GM23338 (cell line): ENCODE measurements around the gene CCDC68. TPM values are rescaled to one million over a fixed set of nuclear protein-coding genes. Genes with fewer than 3 reads are reported as not detected.
"Not testable (repeated sequence)": the region's sequence is repeated elsewhere in the genome, so short reads cannot be mapped to it uniquely, and the experiment has no call there.

Source experiments
- ATAC-seq: fragments of 200-7000 bp; cut with Tn5 transposase; 3 replicates; pipeline ENCODE4 v1.9.1; 2020
- DNase-seq: peaks from one replicate; pipeline ENCODE4 v3.0.0-alpha.2; 2015; ENCODE audit warnings: low spot score
- H2AFZ ChIP-seq: fragments of 200-600 bp; sonication (generic); 2 replicates; pipeline ENCODE4 v1.8.0; 2016; ENCODE audit warnings: antibody characterized with exemption, mild to moderate bottlenecking, moderate library complexity
- H3F3A ChIP-seq: fragments of 200-600 bp; sonication (generic); replicated peaks from 2 replicates; pipeline ENCODE4 v1.8.0; 2017; ENCODE audit warnings: antibody characterized with exemption, mixed run types, low read depth
- H3K27ac ChIP-seq: fragments of 200-600 bp; sonication (generic); 2 replicates; pipeline ENCODE4 v1.6.1; 2016; ENCODE audit warnings: low read depth
- H3K27me3 ChIP-seq: fragments of 200-600 bp; sonication (generic); 2 replicates; pipeline ENCODE4 v1.8.0; 2016; ENCODE audit warnings: mild to moderate bottlenecking, mixed run types, moderate library complexity; ENCODE audit not compliant: insufficient read depth
- H3K36me3 ChIP-seq: fragments of 200-600 bp; sonication (generic); 2 replicates; pipeline ENCODE4 v1.8.0; 2016; ENCODE audit warnings: mild to moderate bottlenecking; ENCODE audit not compliant: insufficient read depth
- H3K4me1 ChIP-seq: fragments of 200-600 bp; sonication (generic); 2 replicates; pipeline ENCODE4 v1.8.0; 2016; ENCODE audit warnings: mild to moderate bottlenecking, moderate library complexity; ENCODE audit not compliant: insufficient read depth
- H3K4me2 ChIP-seq: fragments of 200-600 bp; sonication (generic); 2 replicates; pipeline ENCODE4 v1.7.1; 2017; ENCODE audit warnings: mixed run types
- H3K4me3 ChIP-seq: fragments of 200-600 bp; sonication (generic); 2 replicates; pipeline ENCODE4 v1.6.1; 2016; ENCODE audit warnings: mixed run types
- H3K79me2 ChIP-seq: fragments of 200-600 bp; sonication (generic); replicated peaks from 2 replicates; pipeline ENCODE4 v1.8.0; 2017; ENCODE audit warnings: mild to moderate bottlenecking; ENCODE audit not compliant: insufficient read depth
- H3K9me2 ChIP-seq: fragments of 200-600 bp; sonication (generic); 2 replicates; pipeline ENCODE4 v1.8.0; 2017; ENCODE audit not compliant: insufficient read depth
- H4K20me1 ChIP-seq: fragments of 200-600 bp; sonication (generic); replicated peaks from 2 replicates; pipeline ENCODE4 v1.8.0; 2017; ENCODE audit warnings: mild to moderate bottlenecking; ENCODE audit not compliant: insufficient read depth
- H3K27ac Mint-ChIP-seq: 2 replicates; pipeline ENCODE4 v1.8.0; 2020; ENCODE audit warnings: inconsistent platforms, mild to moderate bottlenecking, moderate library complexity, mixed read lengths
- H3K27me3 Mint-ChIP-seq: 3 replicates; pipeline ENCODE4 v1.8.0; 2022; ENCODE audit warnings: low read depth, mild to moderate bottlenecking, moderate library complexity, mixed read lengths, inconsistent platforms; ENCODE audit not compliant: insufficient read depth, poor library complexity
- H3K36me3 Mint-ChIP-seq: 3 replicates; pipeline ENCODE4 v1.8.0; 2021; ENCODE audit warnings: low read depth, mild to moderate bottlenecking, inconsistent platforms, moderate library complexity, mixed read lengths
- H3K4me1 Mint-ChIP-seq: 3 replicates; pipeline ENCODE4 v1.8.0; 2020; ENCODE audit warnings: mild to moderate bottlenecking, inconsistent platforms, mixed read lengths
- H3K4me3 Mint-ChIP-seq: 3 replicates; pipeline ENCODE4 v1.8.0; 2021; ENCODE audit warnings: moderate library complexity, mild to moderate bottlenecking, inconsistent platforms, mixed read lengths
- H3K9me3 Mint-ChIP-seq: 3 replicates; pipeline ENCODE4 v1.8.0; 2020; ENCODE audit warnings: moderate library complexity, mild to moderate bottlenecking, inconsistent platforms, mixed read lengths
- CREB1 ChIP-seq: fragments of 250-450 bp; sonication (Bioruptor Pico); IDR thresholded peaks from 2 replicates; pipeline ENCODE4 v1.5.0; 2020; ENCODE audit warnings: low read depth, mild to moderate bottlenecking, moderate library complexity
- ZNF331 ChIP-seq: fragments of 250-450 bp; sonication (Bioruptor Pico); IDR thresholded peaks from 2 replicates; pipeline ENCODE4 v1.5.0; 2020; ENCODE audit warnings: low read depth, mild to moderate bottlenecking, moderate library complexity
- ZNF462 ChIP-seq: fragments of 250-450 bp; sonication (Bioruptor Pico); IDR thresholded peaks from 2 replicates; pipeline ENCODE4 v1.5.0; 2020; ENCODE audit warnings: mild to moderate bottlenecking, moderate library complexity
- polyA plus RNA-seq: library from polyadenylated mRNA; unstranded; fragments of >200 nt; fragmentation: Nextera tagmentation; extraction: Ambion mirVana; gene quantifications from 2 replicates; pipeline ENCODE4 v1.2.1, GENCODE V29; 2016
- total RNA-seq: library from RNA; depleted of rRNA; stranded (reverse); fragments of >200 nt; shearing (Covaris generic); gene quantifications from 2 replicates; pipeline ENCODE4 v1.2.3, GENCODE V29; 2014

Gene CCDC68
- total and polyA plus RNA-seq, 2 experiments from 2014 or later: 1.6 to 3.7 TPM

- TF ChIP-seq ZNF331 (no peak), CREB1 (CRISPR knock-in tag) (no peak), ZNF462 (no peak)
These were observed 103.1 kb downstream of the CCDC68 start (continued) for GRCh38 chr18:54856105-54856646.

DNA sequence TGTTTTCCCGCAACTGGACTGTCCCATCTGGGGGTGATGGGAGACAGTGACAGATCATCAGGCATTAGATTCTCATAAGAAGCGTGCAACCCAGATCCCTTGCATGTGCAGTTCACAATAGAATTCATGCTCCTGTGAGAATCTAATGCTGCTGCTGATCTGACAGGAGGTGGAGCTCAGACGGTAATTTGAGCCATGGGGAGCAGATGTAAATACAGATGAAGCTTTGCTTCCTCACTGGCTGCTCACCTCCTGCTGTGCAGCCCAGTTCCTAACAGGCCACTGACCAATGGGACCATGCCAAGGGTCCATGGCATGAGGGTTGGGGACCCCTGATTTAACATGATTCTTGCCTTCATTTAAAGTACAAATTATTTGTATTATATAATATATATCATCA lies 104.2 kb downstream of the CCDC68 start:
- H3K4me3 Mint-ChIP-seq, H3K36me3 Mint-ChIP-seq, H3K36me3 ChIP-seq, H3K27me3 Mint-ChIP-seq, DNase-seq, H2AFZ ChIP-seq, H3K4me2 ChIP-seq, ATAC-seq, H3F3A ChIP-seq, H4K20me1 ChIP-seq, H3K4me1 ChIP-seq, H3K9me2 ChIP-seq, H3K79me2 ChIP-seq, H3K9me3 Mint-ChIP-seq, H3K4me1 Mint-ChIP-seq, H3K27ac Mint-ChIP-seq, H3K27ac ChIP-seq, H3K27me3 ChIP-seq, H3K4me3 ChIP-seq: not testable (repeated sequence)
